Lower leg skin (tissue), 4 donors: ENCODE results near the gene PAXIP1. TPM values are rescaled to one million over a fixed set of nuclear protein-coding genes. Genes with fewer than 3 reads are reported as not detected.

Experiments
- DNase-seq, 2 donors: peaks; one replicate each; pipeline ENCODE4 v3.0.0-alpha.2; 2019; ENCODE audit warnings: low spot score in 2 of 2
- H3K4me3 ChIP-seq: fragments of 200-600 bp; sonication (generic); 2 replicates; pipeline ENCODE4 v1.5.1; 2017; ENCODE audit warnings: mild to moderate bottlenecking, low read depth; ENCODE audit not compliant: poor library complexity, severe bottlenecking
- CTCF ChIP-seq, 3 donors: fragments of 450-650 bp; IDR thresholded peaks; one replicate each; pipeline ENCODE4 v1.5.1; 2016; ENCODE audit warnings: antibody characterized with exemption in 3 of 3, mild to moderate bottlenecking in 3 of 3, moderate library complexity in 2 of 3
- POLR2A ChIP-seq, 2 donors: fragments of 450-650 bp; IDR thresholded peaks; one replicate each; pipeline ENCODE4 v1.6.1; 2016 to 2017; ENCODE audit warnings: antibody characterized with exemption in 2 of 2, mild to moderate bottlenecking in 1 of 2, moderate library complexity in 1 of 2
- WGBS, 2 donors: methylation state at CpG; one replicate each; pipeline ENCODE4 v1.1.5; 2018; 5-methylcytosine and 5-hydroxymethylcytosine counted together
- intact Hi-C: fragments of 100-400 bp; cut with DNase I; formaldehyde crosslinking; loops from one replicate; pipeline ENCODE4 v1.15.0; 2023; ENCODE audit warnings: low total_unique reads
- total RNA-seq, 4 donors: library from RNA; depleted of rRNA; stranded (reverse); fragments of >200 nt; gene quantifications; one replicate each; pipeline ENCODE4 v1.1.0, GENCODE V29; 2016

The PAXIP1 gene
- total RNA-seq, 4 donors from 2014 or later = 10.0 to 14.1 (median 11.4) TPM

GRCh38 chr7:154909241-154910105 lies 93.5 kb downstream of the PAXIP1 start:
- H3K4me3 ChIP-seq = no peak overlapping the region
- TF ChIP-seq CTCF (IDR thresholded peaks at IDR 0.05) = no peak
- TF ChIP-seq POLR2A (IDR thresholded peaks at IDR 0.05) = no peak
- intact Hi-C loops = no loop called here
- no peak for DNase-seq
- WGBS, 2 donors = 82 to 86% methylated on average over 26 of the region's 26 CpGs

GRCh38 chr7:154907651-154908620 lies 95.0 kb downstream of the PAXIP1 start:
- DNase-seq = no peak
- 66 to 70% methylated on average over 21 of the region's 21 CpGs for WGBS, 2 donors
- no peak for TF ChIP-seq POLR2A (IDR thresholded peaks at IDR 0.05)
- no peak for TF ChIP-seq CTCF (IDR thresholded peaks at IDR 0.05)
- intact Hi-C loops = no loop called here
- no peak overlapping the region for H3K4me3 ChIP-seq

GRCh38 chr7:154906736-154907355 lies 96.1 kb downstream of the PAXIP1 start:
- no peak for DNase-seq
- H3K4me3 ChIP-seq = no peak overlapping the region
- intact Hi-C loops = no loop called here
- no peak for TF ChIP-seq CTCF (IDR thresholded peaks at IDR 0.05)
- TF ChIP-seq POLR2A (IDR thresholded peaks at IDR 0.05) = no peak
- WGBS, 2 donors = 92 to 95% methylated on average over 22 to 27 of the region's 41 CpGs

GRCh38 chr7:154906201-154906600 lies 96.7 kb downstream of the PAXIP1 start:
- DNase-seq = no peak
- WGBS, 2 donors = 93 to 94% methylated on average over 7 of the region's 7 CpGs
- intact Hi-C loops = no loop called here
- TF ChIP-seq POLR2A (IDR thresholded peaks at IDR 0.05) (no peak), CTCF (IDR thresholded peaks at IDR 0.05) (no peak)
- no peak overlapping the region for H3K4me3 ChIP-seq

GRCh38 chr7:154905615-154906014 lies 97.3 kb downstream of the PAXIP1 start:
- no peak for DNase-seq
- 69 to 81% methylated on average over 8 of the region's 8 CpGs for WGBS, 2 donors
- intact Hi-C loops = no loop called here
- no peak for TF ChIP-seq POLR2A (IDR thresholded peaks at IDR 0.05)
- no peak for TF ChIP-seq CTCF (IDR thresholded peaks at IDR 0.05)
- H3K4me3 ChIP-seq = no peak overlapping the region
